Uterus (tissue), 2 donors: ENCODE data around the gene NAT10.

ENCODE experiments used
- POLR2A ChIP-seq, 2 donors: fragments of 450-650 bp; IDR thresholded peaks; one replicate each; pipeline ENCODE4 v1.6.1; 2016; ENCODE audit warnings: antibody characterized with exemption in 2 of 2, mild to moderate bottlenecking in 1 of 2, moderate library complexity in 1 of 2
- TF ChIP-seq, protein P1 (sequence below), 4 experiments: fragments of 200-600 bp in 2 of 4; fragments of 450-650 bp in 2 of 4; sonication (generic) in 2 of 4; IDR thresholded peaks; one replicate each; pipeline ENCODE4 v1.5.1; 2016 to 2019; ENCODE audit warnings: antibody characterized with exemption in 4 of 4, mild to moderate bottlenecking in 2 of 4, moderate library complexity in 1 of 4

DNA sequence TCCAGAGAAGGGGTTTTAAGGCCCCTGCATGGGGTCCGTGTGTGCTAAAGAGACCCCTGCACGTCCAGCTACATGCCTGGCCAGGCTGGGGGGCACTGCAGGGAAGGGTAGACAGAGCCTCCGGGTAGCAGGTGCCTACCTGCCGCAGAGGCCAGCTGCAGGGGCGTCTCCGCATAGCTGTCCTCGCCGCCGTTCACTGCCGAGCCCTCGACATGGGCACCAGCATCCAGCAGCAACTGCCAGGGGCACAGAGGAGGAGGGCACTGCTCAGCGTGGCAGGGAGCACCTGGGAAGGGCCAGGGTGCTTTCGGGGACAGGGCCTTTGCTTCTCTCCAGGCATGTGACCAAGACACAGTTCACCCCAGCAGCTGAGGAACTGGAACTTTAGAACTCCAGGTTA is 59.7 kb downstream of the NAT10 start:
- TF ChIP-seq, protein P1, sequence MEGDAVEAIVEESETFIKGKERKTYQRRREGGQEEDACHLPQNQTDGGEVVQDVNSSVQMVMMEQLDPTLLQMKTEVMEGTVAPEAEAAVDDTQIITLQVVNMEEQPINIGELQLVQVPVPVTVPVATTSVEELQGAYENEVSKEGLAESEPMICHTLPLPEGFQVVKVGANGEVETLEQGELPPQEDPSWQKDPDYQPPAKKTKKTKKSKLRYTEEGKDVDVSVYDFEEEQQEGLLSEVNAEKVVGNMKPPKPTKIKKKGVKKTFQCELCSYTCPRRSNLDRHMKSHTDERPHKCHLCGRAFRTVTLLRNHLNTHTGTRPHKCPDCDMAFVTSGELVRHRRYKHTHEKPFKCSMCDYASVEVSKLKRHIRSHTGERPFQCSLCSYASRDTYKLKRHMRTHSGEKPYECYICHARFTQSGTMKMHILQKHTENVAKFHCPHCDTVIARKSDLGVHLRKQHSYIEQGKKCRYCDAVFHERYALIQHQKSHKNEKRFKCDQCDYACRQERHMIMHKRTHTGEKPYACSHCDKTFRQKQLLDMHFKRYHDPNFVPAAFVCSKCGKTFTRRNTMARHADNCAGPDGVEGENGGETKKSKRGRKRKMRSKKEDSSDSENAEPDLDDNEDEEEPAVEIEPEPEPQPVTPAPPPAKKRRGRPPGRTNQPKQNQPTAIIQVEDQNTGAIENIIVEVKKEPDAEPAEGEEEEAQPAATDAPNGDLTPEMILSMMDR (IDR thresholded peaks at IDR 0.05): no peak
- no peak for TF ChIP-seq POLR2A (IDR thresholded peaks at IDR 0.05)
